ENCODE data around the gene CASZ1.

- TF ChIP-seq ESRRA (CRISPR knock-in tag; IDR thresholded peaks at IDR 0.05; ENCODE audit: borderline replicate concordance) (no peak), MAX (CRISPR knock-in tag; IDR thresholded peaks at IDR 0.05) (no peak)
These were observed 45.3 kb downstream of the CASZ1 start for GRCh38 chr1:10751160-10751559.

Measured in WTC11 (cell line).